Measurements from ENCODE around the gene PTGIR.
A peak's percentile ranks its signal among the peaks of the same experiment; 100 is the strongest.

PTGIR gene

DNA sequence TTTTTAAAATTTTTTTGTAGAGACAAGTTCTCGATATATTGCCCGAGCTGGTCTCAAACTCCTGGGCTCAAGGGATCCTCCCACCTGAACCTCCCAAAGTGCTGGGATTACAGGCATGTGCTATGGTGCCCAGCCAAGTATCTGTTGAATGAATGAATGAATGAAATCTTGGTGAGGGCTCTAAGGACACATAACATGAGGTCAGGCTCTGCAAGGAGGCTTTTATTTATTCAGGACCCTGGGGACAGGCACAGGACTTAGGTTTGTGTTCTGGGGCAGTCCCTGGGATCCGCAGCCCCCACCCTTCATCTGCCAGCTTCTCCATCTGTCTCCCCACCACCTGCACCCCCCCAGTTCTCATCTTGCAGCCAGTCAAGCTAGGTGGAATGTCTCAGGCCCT, 4.6 kb downstream of the PTGIR start:
- no peak for FAIRE-seq

DNA sequence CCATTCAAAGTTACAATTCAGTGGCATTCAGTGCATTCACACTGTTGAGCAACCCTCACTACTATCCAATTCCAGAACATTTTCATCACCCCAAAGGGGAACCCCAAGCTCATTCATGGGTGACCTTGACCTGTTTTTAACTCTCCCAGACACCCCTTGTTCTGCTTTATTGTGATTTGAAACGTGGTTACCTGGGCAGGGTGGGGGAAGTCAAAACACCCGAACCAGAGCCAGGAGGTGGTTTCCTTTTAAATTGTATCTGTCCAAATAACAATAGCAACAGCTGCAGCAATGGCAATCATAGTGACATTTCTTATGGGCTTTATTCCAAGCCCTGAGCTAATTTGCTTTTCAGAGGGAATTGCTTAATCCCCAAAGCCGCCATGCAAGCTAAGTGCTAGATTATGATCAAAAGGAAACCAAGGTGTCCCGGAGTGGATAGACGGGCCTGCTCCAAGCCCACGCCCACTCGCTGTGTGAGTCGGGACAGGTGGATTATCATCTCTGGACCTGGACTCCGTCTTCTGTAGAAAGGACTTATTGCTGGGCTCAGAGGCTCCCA, 6.1 kb downstream of the PTGIR start:
- TF ChIP-seq PAX5 (IDR thresholded peaks at IDR 0.05; ENCODE audit: insufficient read depth, low read length, severe bottlenecking) (peak; percentile 68), POLR2A (IDR thresholded peaks at IDR 0.05; ENCODE audit: low read depth, low read length) (no peak), SPI1 (IDR thresholded peaks at IDR 0.05; ENCODE audit: low read depth, low read length) (peak; percentile 53)
- DNase-seq (ENCODE audit: insufficient read length, low spot score): no peak
- FAIRE-seq: peak; percentile 58

More for the DNA sequence above, 4.6 kb downstream of the PTGIR start:
- DNase-seq (ENCODE audit: insufficient read length, low spot score): no peak
- TF ChIP-seq POU2F2 (IDR thresholded peaks at IDR 0.05; ENCODE audit: low read depth, low read length): no peak
- no peak for TF ChIP-seq POLR2AphosphoS5 (IDR thresholded peaks at IDR 0.05; ENCODE audit: low read depth, low read length)
- no peak for TF ChIP-seq POLR2A (IDR thresholded peaks at IDR 0.05; ENCODE audit: low read depth, low read length)
- no peak for TF ChIP-seq TAF1 (IDR thresholded peaks at IDR 0.05; ENCODE audit: low read depth, low read length)
- no peak for TF ChIP-seq PAX5 (IDR thresholded peaks at IDR 0.05; ENCODE audit: insufficient read depth, low read length, severe bottlenecking)
- TF ChIP-seq SPI1 (IDR thresholded peaks at IDR 0.05; ENCODE audit: low read depth, low read length): no peak

DNA sequence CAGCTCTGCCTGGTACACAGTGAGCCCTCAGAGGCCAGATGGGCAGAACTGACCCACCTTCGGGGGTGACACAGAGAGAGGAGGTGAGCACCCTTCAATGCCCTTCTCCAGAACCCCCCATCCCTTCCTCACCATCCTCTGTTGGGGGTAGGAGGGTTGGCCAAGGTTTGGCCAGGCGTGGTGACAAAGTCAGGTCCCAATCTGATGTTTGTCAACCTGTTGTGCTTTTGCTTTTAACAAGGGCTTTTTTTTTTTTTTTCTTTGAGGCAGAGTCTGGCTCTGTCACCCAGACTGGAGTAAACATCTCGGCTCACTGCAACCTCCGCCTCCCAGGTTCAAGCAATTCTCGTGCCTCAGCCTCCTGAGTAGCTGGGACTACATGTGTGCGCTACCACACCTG, 7.3 kb downstream of the PTGIR start:
- FAIRE-seq: no peak
- no peak for DNase-seq (ENCODE audit: insufficient read length, low spot score)
- TF ChIP-seq SPI1 (IDR thresholded peaks at IDR 0.05; ENCODE audit: low read depth, low read length) (no peak), TAF1 (IDR thresholded peaks at IDR 0.05; ENCODE audit: low read depth, low read length) (no peak), PAX5 (IDR thresholded peaks at IDR 0.05; ENCODE audit: insufficient read depth, low read length, severe bottlenecking) (no peak), POLR2AphosphoS5 (IDR thresholded peaks at IDR 0.05; ENCODE audit: low read depth, low read length) (no peak), POLR2A (IDR thresholded peaks at IDR 0.05; ENCODE audit: low read depth, low read length) (no peak), POU2F2 (IDR thresholded peaks at IDR 0.05; ENCODE audit: low read depth, low read length) (no peak)

DNA sequence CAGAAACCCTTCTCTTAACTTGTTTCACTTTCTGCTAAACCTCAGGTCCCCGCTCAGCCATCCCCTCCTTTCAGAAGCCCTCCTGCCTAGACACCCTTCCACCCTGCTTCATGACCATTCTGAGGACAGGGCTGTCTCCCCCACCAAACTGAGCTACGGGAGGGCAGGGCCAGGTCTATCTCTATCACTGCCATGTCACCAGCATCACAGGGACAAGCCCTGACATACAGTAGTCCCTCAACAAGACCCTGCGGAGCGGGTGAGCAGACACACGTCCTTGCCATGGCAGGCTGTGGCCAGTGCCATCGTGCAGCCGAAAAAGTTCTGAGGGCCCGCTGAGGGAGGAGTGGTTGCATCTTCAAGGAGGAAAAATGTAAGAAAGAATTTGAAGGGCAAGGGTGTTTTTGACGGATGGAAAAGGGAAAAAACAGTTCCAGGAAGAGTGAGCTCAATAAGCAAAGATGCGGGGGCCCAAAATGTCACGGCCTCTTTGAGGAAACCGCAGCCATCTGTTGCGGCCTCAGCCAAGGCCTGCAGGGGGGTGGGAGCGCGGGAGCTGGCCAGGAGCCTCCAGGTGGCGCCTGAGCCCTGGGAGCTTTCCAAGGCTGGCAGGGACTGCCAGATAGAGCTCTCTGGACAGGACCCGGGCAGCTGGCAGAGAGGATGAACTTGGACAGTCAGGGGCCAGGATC, 8.1 kb downstream of the PTGIR start:
- TF ChIP-seq TAF1 (IDR thresholded peaks at IDR 0.05; ENCODE audit: low read depth, low read length) (no peak), POU2F2 (IDR thresholded peaks at IDR 0.05; ENCODE audit: low read depth, low read length) (peak; percentile 32; the same call in 1 of the 2 replicates)
- FAIRE-seq (peak; percentile 76), DNase-seq (ENCODE audit: insufficient read length, low spot score) (no peak)

DNA sequence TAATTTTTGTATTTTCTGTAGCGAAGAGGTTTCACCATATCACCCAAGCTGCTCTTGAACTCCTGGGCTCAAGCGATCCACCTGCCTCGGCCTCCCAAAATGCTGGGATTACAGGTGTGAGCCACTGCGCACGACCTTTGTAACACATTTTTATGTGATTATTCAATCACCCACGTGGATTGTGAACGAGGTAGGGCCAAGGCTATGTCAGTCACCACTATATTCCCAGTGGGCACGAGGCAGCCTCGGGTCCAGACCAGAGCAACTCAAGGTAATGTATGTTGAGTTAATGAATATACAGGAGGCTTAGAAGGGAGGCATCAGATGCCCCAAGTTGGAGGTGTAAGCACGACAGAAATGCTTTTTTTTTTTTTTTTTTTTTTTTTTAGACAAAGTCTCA, 8.9 kb downstream of the PTGIR start:
- FAIRE-seq: no peak
- no peak for DNase-seq (ENCODE audit: insufficient read length, low spot score)
- TF ChIP-seq TAF1 (IDR thresholded peaks at IDR 0.05; ENCODE audit: low read depth, low read length): no peak

DNA sequence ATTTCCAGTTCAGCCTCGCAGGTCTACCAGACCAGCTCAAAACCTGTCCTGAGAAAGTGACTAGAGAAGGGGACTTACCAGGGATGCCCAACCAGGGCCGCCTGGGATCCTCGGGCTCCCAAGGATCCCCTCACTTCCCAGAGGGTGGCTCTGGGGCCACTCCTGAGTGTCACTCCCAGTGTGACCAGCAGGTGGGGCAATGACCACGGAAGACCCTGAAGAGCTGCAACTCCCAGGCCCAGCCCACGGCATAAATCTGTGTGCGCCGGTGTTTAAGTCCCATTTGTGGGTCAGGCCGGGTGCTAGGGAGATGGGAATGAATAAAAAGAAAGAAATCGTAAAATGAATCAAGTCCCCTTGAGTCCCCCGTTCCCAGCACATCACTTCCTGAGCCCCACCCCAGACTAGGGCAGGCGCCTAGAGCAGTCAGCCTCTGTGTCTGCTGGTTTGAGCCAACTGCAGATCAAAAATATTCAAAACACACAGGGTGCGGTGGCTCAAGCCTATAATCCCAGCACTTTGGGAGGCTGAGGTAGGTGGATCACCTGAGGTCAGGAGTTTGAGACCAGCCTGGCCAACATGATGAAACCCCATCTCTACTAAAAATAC, 10.7 kb downstream of the PTGIR start:
- no peak for TF ChIP-seq SPI1 (IDR thresholded peaks at IDR 0.05; ENCODE audit: low read depth, low read length)
- TF ChIP-seq POU2F2 (IDR thresholded peaks at IDR 0.05; ENCODE audit: low read depth, low read length): peak; percentile 42; the same call in 1 of the 2 replicates
- TF ChIP-seq POLR2AphosphoS5 (IDR thresholded peaks at IDR 0.05; ENCODE audit: low read depth, low read length): no peak
- peak; percentile 71 for DNase-seq (ENCODE audit: insufficient read length, low spot score)
- FAIRE-seq: peak; percentile 77

DNA sequence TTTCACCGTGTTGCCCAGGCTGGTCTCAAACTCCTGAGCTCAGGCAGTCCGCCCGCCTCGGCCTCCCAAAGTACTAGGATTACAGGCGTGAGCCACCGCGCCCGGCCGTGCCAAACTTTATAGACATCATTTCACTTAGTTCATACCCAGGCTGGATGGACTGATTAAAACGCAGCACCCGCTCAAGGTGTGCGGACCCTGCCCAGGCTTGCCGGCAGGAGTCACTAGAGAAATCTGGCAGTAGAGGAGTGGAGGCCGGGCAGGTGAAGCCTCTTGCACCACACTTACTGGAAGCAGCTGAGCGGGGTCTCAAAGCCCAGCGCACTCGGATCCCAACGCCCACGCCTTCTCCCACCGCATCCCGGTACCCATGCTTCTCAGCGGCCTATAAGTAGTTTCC, 11.4 kb downstream of the PTGIR start:
- DNase-seq (ENCODE audit: insufficient read length, low spot score): no peak
- no peak for FAIRE-seq
- TF ChIP-seq PAX5 (IDR thresholded peaks at IDR 0.05; ENCODE audit: insufficient read depth, low read length, severe bottlenecking) (no peak), POLR2AphosphoS5 (IDR thresholded peaks at IDR 0.05; ENCODE audit: low read depth, low read length) (no peak), TAF1 (IDR thresholded peaks at IDR 0.05; ENCODE audit: low read depth, low read length) (no peak), SPI1 (IDR thresholded peaks at IDR 0.05; ENCODE audit: low read depth, low read length) (no peak)

DNA sequence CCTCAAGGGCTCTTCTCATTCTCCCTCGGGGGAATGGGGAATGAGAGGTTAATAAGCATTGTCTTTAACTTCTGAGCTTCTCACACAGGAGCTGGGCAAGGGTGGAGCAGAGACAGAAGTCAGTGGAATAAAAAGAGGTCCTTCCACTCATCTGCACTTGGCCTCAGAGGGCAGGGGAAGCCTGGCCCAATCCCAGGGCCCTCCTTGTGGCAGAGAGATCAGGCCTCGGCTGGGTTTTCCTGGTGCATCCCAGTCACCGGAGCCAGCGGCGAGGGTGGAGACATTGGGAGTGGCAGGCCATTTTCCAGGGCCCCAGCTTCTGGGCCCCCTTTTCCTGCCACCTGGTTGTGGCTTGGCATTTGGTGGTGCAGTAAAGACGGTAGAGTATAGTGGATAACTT, 13.1 kb downstream of the PTGIR start:
- FAIRE-seq: no peak
- TF ChIP-seq POU2F2 (IDR thresholded peaks at IDR 0.05; ENCODE audit: low read depth, low read length): no peak
- TF ChIP-seq TAF1 (IDR thresholded peaks at IDR 0.05; ENCODE audit: low read depth, low read length): no peak
- no peak for TF ChIP-seq PAX5 (IDR thresholded peaks at IDR 0.05; ENCODE audit: insufficient read depth, low read length, severe bottlenecking)
- TF ChIP-seq POLR2A (IDR thresholded peaks at IDR 0.05; ENCODE audit: low read depth, low read length): no peak
- no peak for TF ChIP-seq SPI1 (IDR thresholded peaks at IDR 0.05; ENCODE audit: low read depth, low read length)
- no peak for TF ChIP-seq POLR2AphosphoS5 (IDR thresholded peaks at IDR 0.05; ENCODE audit: low read depth, low read length)
- DNase-seq (ENCODE audit: insufficient read length, low spot score): peak; percentile 12

DNA sequence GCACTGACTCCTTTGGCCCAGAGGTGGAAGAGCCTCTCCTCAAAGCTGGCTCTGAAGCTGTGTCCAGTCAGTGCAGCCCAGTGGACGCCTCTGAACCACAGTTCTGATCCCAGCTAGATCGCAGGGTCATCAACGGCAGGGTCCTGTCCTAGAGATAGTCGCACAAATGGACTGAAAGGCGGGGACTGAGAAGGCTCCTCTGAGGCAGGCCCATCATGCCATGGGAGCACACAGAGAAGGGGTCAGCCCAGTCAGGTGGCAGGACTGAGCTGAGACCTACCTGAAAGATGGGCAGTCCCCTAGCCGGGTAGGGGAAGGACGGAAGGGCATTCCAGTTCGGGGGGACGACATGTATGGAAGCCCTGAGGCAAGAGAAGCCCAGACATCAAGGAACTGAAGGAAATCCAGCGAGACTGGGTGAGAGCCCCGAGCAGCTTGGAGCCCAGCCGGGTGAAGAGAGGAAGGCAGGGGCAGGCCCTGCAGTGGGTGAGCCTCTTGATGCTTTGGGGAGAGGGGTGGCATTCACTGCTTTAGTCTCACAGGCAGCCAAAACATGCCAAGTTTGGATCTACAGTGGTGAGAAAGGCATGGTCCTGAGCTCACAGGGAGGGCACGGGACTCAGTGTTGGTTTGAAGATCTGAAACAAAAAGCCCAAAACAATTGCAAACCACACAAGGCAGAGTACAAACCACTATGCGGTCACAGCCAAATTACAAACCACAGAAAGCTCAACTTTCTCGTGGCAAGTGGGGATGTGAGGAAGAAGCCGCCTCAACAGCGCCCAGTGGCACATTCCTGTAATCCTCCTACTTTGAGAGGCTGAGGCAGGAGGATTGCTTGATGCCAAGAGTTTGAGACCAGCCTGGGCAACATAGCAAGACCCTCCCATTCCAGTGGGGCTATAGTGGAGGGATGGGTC, 13.8 kb downstream of the PTGIR start:
- DNase-seq (ENCODE audit: insufficient read length, low spot score) (peak; percentile 27), FAIRE-seq (peak; percentile 97)
- TF ChIP-seq TAF1 (IDR thresholded peaks at IDR 0.05; ENCODE audit: low read depth, low read length): no peak
- TF ChIP-seq PAX5 (IDR thresholded peaks at IDR 0.05; ENCODE audit: insufficient read depth, low read length, severe bottlenecking): no peak
- TF ChIP-seq SPI1 (IDR thresholded peaks at IDR 0.05; ENCODE audit: low read depth, low read length): no peak
- TF ChIP-seq POLR2A (IDR thresholded peaks at IDR 0.05; ENCODE audit: low read depth, low read length): peak; percentile 28; the same call in 1 of the 2 replicates
- TF ChIP-seq POLR2AphosphoS5 (IDR thresholded peaks at IDR 0.05; ENCODE audit: low read depth, low read length): peak; percentile 72
- 0 out of 2 replicates have a peak, but pooled peaks have one; percentile 58 for TF ChIP-seq POU2F2 (IDR thresholded peaks at IDR 0.05; ENCODE audit: low read depth, low read length)

Measured in GM12891 (cell line).